GM12892 (cell line): Measurements from ENCODE around the gene CBL.

ENCODE experiments used
- POLR2A ChIP-seq: IDR thresholded peaks from 2 replicates; pipeline ENCODE4 v1.6.1; 2011; ENCODE audit warnings: low read depth, low read length, control low read depth
- POLR2AphosphoS5 ChIP-seq: IDR thresholded peaks from 2 replicates; pipeline ENCODE4 v1.6.1; 2011; ENCODE audit warnings: low read depth, low read length, control low read depth
- TAF1 ChIP-seq: IDR thresholded peaks from 2 replicates; pipeline ENCODE4 v1.6.1; 2011; ENCODE audit warnings: low read depth, mild to moderate bottlenecking, control low read depth, low read length, borderline replicate concordance

GRCh38 chr11:119157063-119157462 is 49.1 kb upstream of the CBL start:
- no peak for TF ChIP-seq POLR2AphosphoS5
- no peak for TF ChIP-seq POLR2A
- TF ChIP-seq TAF1, result no peak
